IMR-90 (cell line): ENCODE data around the gene INSYN1. TPM values are rescaled to one million over a fixed set of nuclear protein-coding genes. Genes with fewer than 3 reads are reported as not detected.

Experiments
- ATAC-seq: fragments of 200-7000 bp; cut with Tn5 transposase; 2 replicates; pipeline ENCODE4 v1.9.1; 2020; ENCODE audit warnings: low read depth, mild to moderate bottlenecking, moderate library complexity
- BruUV-seq: library from RNA; stranded (reverse); fragments of 400-500 nt; replicated peaks from 2 replicates; lab custom pipeline; 2021; lab: Mats Ljungman, UMichigan
- CTCF ChIA-PET: fragments of 300-600 bp; formaldehyde crosslinking; extraction: SDS; loops from one replicate; lab custom pipeline; 2021; ENCODE audit warnings: antibody characterized with exemption; lab: Yijun Ruan, JAX
- POLR2A ChIA-PET: fragments of 300-600 bp; sonication (Branson Sonifier 250); formaldehyde crosslinking; loops from one replicate; lab custom pipeline; 2022; ENCODE audit warnings: antibody characterized with exemption; ENCODE audit not compliant: unreplicated experiment; lab: Charles Lee
- DNase-seq: peaks from one replicate; pipeline ENCODE4 v3.0.0; 2013
- H2AFZ ChIP-seq: replicated peaks from 2 replicates; pipeline ENCODE3; 2013; ENCODE audit warnings: low read length, mild to moderate bottlenecking; ENCODE audit not compliant: poor library complexity
- H2AK5ac ChIP-seq: 2 replicates; pipeline ENCODE4 v1.6.1; 2013; ENCODE audit warnings: low read depth, low read length, inconsistent platforms
- H2AK9ac ChIP-seq: replicated peaks from 2 replicates; pipeline ENCODE3; 2013; ENCODE audit warnings: mild to moderate bottlenecking, low read depth, low read length, moderate library complexity; ENCODE audit not compliant: poor library complexity
- H2BK120ac ChIP-seq: 2 replicates; pipeline ENCODE4 v1.6.1; 2013; ENCODE audit warnings: low read depth, low read length, inconsistent platforms
- H2BK15ac ChIP-seq: 3 replicates; pipeline ENCODE4 v1.6.1; 2013; ENCODE audit warnings: low read depth, low read length, inconsistent platforms
- H2BK20ac ChIP-seq: 2 replicates; pipeline ENCODE4 v1.6.1; 2013; ENCODE audit warnings: low read depth, mild to moderate bottlenecking, inconsistent platforms, low read length, moderate library complexity
- H2BK5ac ChIP-seq: 2 replicates; pipeline ENCODE4 v1.6.1; 2013; ENCODE audit warnings: mild to moderate bottlenecking, low read depth, low read length, inconsistent platforms; ENCODE audit not compliant: poor library complexity, severe bottlenecking
- H3K14ac ChIP-seq: replicated peaks from 2 replicates; pipeline ENCODE4 v1.6.1; 2013; ENCODE audit warnings: low read depth, low read length, inconsistent platforms
- H3K18ac ChIP-seq: 2 replicates; pipeline ENCODE4 v1.6.1; 2013; ENCODE audit warnings: low read depth, low read length, control low read depth
- H3K23ac ChIP-seq: 2 replicates; pipeline ENCODE4 v1.6.1; 2013; ENCODE audit warnings: low read depth, low read length, inconsistent platforms
- H3K27ac ChIP-seq: 2 replicates; pipeline ENCODE4 v1.5.1; 2013; ENCODE audit warnings: mild to moderate bottlenecking, control low read depth, low read length; ENCODE audit not compliant: insufficient read depth
- H3K27me3 ChIP-seq: 2 replicates; pipeline ENCODE4 v1.6.1; 2013; ENCODE audit warnings: low read length; ENCODE audit not compliant: control insufficient read depth, insufficient read depth
- H3K36me3 ChIP-seq: 2 replicates; pipeline ENCODE4 v1.6.1; 2013; ENCODE audit warnings: low read length, mixed read lengths; ENCODE audit not compliant: control insufficient read depth, insufficient read depth
- H3K4ac ChIP-seq: 2 replicates; pipeline ENCODE4 v1.6.1; 2013; ENCODE audit warnings: low read depth, low read length, inconsistent platforms
- H3K4me1 ChIP-seq: 2 replicates; pipeline ENCODE4 v1.6.1; 2013; ENCODE audit warnings: low read length, mixed read lengths; ENCODE audit not compliant: control insufficient read depth, insufficient read depth
- H3K4me2 ChIP-seq: 2 replicates; pipeline ENCODE4 v1.6.1; 2013; ENCODE audit warnings: low read depth, mild to moderate bottlenecking, control low read depth, low read length, moderate library complexity
- H3K4me3 ChIP-seq: 2 replicates; pipeline ENCODE4 v1.5.1; 2013; ENCODE audit warnings: low read depth, mild to moderate bottlenecking, control low read depth, low read length, moderate library complexity; ENCODE audit not compliant: insufficient read depth
- H3K56ac ChIP-seq: 2 replicates; pipeline ENCODE4 v1.6.1; 2013; ENCODE audit warnings: low read length, inconsistent platforms; ENCODE audit not compliant: insufficient read depth; ENCODE audit errors: extremely low read depth
- H3K79me1 ChIP-seq, 2 experiments: 2 replicates each; pipeline ENCODE4 v1.6.1; 2013; ENCODE audit warnings: low read length in 2 of 2, inconsistent platforms in 1 of 2, low read depth in 1 of 2
- H3K9ac ChIP-seq: 2 replicates; pipeline ENCODE4 v1.6.1; 2013; ENCODE audit warnings: low read depth, low read length, control low read depth
- H3K9me1 ChIP-seq: 2 replicates; pipeline ENCODE4 v1.6.1; 2013; ENCODE audit warnings: low read length, inconsistent platforms; ENCODE audit not compliant: insufficient read depth
- H3K9me3 ChIP-seq: 2 replicates; pipeline ENCODE4 v1.6.1; 2013; ENCODE audit warnings: low read length; ENCODE audit not compliant: control insufficient read depth, insufficient read depth
- H4K20me1 ChIP-seq: 2 replicates; pipeline ENCODE4 v1.6.1; 2013; ENCODE audit warnings: low read length, inconsistent platforms; ENCODE audit not compliant: insufficient read depth
- H4K5ac ChIP-seq: 2 replicates; pipeline ENCODE4 v1.6.1; 2013; ENCODE audit warnings: mild to moderate bottlenecking, low read depth, low read length, control low read depth
- H4K8ac ChIP-seq, 2 experiments: 2 replicates each; pipeline ENCODE4 v1.6.1; 2013; ENCODE audit warnings: low read depth in 2 of 2, low read length in 2 of 2, control low read depth in 1 of 2, inconsistent platforms in 1 of 2
- H4K91ac ChIP-seq: 2 replicates; pipeline ENCODE4 v1.6.1; 2013; ENCODE audit warnings: low read depth, low read length, inconsistent platforms; ENCODE audit not compliant: insufficient read depth
- BHLHE40 ChIP-seq: fragments of 150-350 bp; IDR thresholded peaks from 2 replicates; pipeline ENCODE4 v1.6.1; 2016; ENCODE audit warnings: mild to moderate bottlenecking, low read depth, low read length
- CEBPB ChIP-seq: IDR thresholded peaks from 2 replicates; pipeline ENCODE4 v1.6.1; 2012; ENCODE audit warnings: low read depth, low read length, improper control_type of control experiment
- CHD1 ChIP-seq: IDR thresholded peaks from 2 replicates; pipeline ENCODE4 v1.6.1; 2012; ENCODE audit warnings: low read depth, low read length, improper control_type of control experiment
- CTCF ChIP-seq: conservative IDR thresholded peaks from 2 replicates; pipeline ENCODE4 v1.5.1; 2012; ENCODE audit warnings: mild to moderate bottlenecking, low read depth, low read length, improper control_type of control experiment
- FOS ChIP-seq: fragments of 150-350 bp; IDR thresholded peaks from 2 replicates; pipeline ENCODE4 v1.6.1; 2016; ENCODE audit warnings: low read depth, low read length
- MAFK ChIP-seq: IDR thresholded peaks from 2 replicates; pipeline ENCODE4 v1.6.1; 2012; ENCODE audit warnings: low read depth, low read length, improper control_type of control experiment
- MAZ ChIP-seq: IDR thresholded peaks from 2 replicates; pipeline ENCODE4 v1.6.1; 2012; ENCODE audit warnings: low read depth, mild to moderate bottlenecking, low read length, improper control_type of control experiment, moderate library complexity, borderline replicate concordance
- MXI1 ChIP-seq: IDR thresholded peaks from 2 replicates; pipeline ENCODE4 v1.6.1; 2012; ENCODE audit warnings: low read depth, mild to moderate bottlenecking, low read length, moderate library complexity, borderline replicate concordance
- NFE2L2 ChIP-seq: fragments of 150-350 bp; IDR thresholded peaks from 2 replicates; pipeline ENCODE4 v1.6.1; 2016; ENCODE audit warnings: low read depth, mild to moderate bottlenecking, low read length
- POLR2A ChIP-seq: IDR thresholded peaks from 2 replicates; pipeline ENCODE4 v1.6.1; 2012; ENCODE audit warnings: mild to moderate bottlenecking, low read depth, low read length
- RAD21 ChIP-seq: IDR thresholded peaks from 2 replicates; pipeline ENCODE4 v1.6.1; 2012; ENCODE audit warnings: low read length, improper control_type of control experiment
- RCOR1 ChIP-seq: IDR thresholded peaks from 2 replicates; pipeline ENCODE4 v1.6.1; 2012; ENCODE audit warnings: mild to moderate bottlenecking, low read length, improper control_type of control experiment; ENCODE audit not compliant: insufficient replicate concordance
- RFX5 ChIP-seq: IDR thresholded peaks from 2 replicates; pipeline ENCODE4 v1.8.0; 2012; ENCODE audit warnings: low read depth, mild to moderate bottlenecking, low read length, moderate library complexity
- SMC3 ChIP-seq: fragments of 150-350 bp; IDR thresholded peaks from 2 replicates; pipeline ENCODE4 v1.6.1; 2016; ENCODE audit warnings: low read depth, mild to moderate bottlenecking, antibody characterized with exemption, low read length, moderate library complexity
- WGBS, 2 experiments: methylation state at CpG; one replicate each; pipeline versions ENCODE4 v1.1.5 to v1.1.7; 2013; ENCODE audit warnings: missing lambda C conversion rate in 2 of 2; ENCODE audit not compliant: insufficient read length in 1 of 2; ENCODE audit errors: extremely low coverage in 2 of 2; 5-methylcytosine and 5-hydroxymethylcytosine counted together
- dilution Hi-C: fragments of 300-500 bp; cut with HindIII; formaldehyde crosslinking; loops from one replicate; pipeline ENCODE4 v1.14.3; 2018; ENCODE audit warnings: low sequenced_read_pairs; ENCODE audit not compliant: unreplicated experiment
- in situ Hi-C: fragments of 300-500 bp; cut with MboI; formaldehyde crosslinking; loops from 3 replicates; pipeline ENCODE4 v1.14.3; 2019; ENCODE audit warnings: low sequenced_read_pairs, inconsistent platforms, mixed read lengths
- intact Hi-C: fragments of 100-400 bp; cut with micrococcal nuclease; formaldehyde crosslinking; loops from 2 replicates; pipeline ENCODE4 v1.10.0; 2022
- polyA plus RNA-seq, 3 experiments: library from polyadenylated mRNA; depleted of rRNA; stranded (reverse); fragments of >200 nt; gene quantifications; 2 replicates each; pipeline ENCODE4 v1.2.3, GENCODE V29; 2012; ENCODE audit warnings: low replicate concordance in 1 of 3
- total RNA-seq: library from RNA; depleted of rRNA; stranded (reverse); fragments of >200 nt; gene quantifications from 2 replicates; pipeline ENCODE4 v1.2.3, GENCODE V29; 2012
- TF ChIP-seq, protein P1 (sequence below): fragments of 150-350 bp; IDR thresholded peaks from 2 replicates; pipeline ENCODE4 v1.6.1; 2017; ENCODE audit warnings: mild to moderate bottlenecking, antibody characterized with exemption, low read length, low read depth

The INSYN1 gene
- total and polyA plus RNA-seq, 2 of the 4 experiments (the other 2 are of a cell fraction) = 0.18 to 0.34 TPM

- peaks cover 10% of the 10 kb centered on the region for H3K4me1 ChIP-seq
- no peak overlapping the region for H3K4me2 ChIP-seq
- WGBS, 2 experiments = 72% methylated on average over 4 of the region's 13 CpGs; no CpG with 5 or more reads in 1 of the 2 experiments
- in situ Hi-C loops (loop anchor here (10.0 kb wide), 1 partner anchor 395 kb away; no protein-coding TSS in a partner anchor), intact Hi-C loops (loop anchor here (2.0 to 5.0 kb wide), 4 partner anchors 23 to 418 kb away; no protein-coding TSS in a partner anchor), dilution Hi-C loops (no loop called here)
- H2AK5ac ChIP-seq = no peak overlapping the region
- DNase-seq (peak; percentile 75), ATAC-seq (peak; percentile 70)
- H4K91ac ChIP-seq = no peak overlapping the region
- H3K9me3 ChIP-seq = no peaks in the 10 kb centered on the region
- H2AFZ ChIP-seq = no peak overlapping the region
- no peaks in the 10 kb centered on the region for H3K27me3 ChIP-seq
- H4K8ac ChIP-seq = no peak overlapping the region
- no peak overlapping the region for H3K9ac ChIP-seq
- no peak overlapping the region for H2BK5ac ChIP-seq
- POLR2A ChIA-PET = no interaction called here
- H3K4me3 ChIP-seq = no peak overlapping the region
- H3K9me1 ChIP-seq = peaks cover 14% of the 10 kb centered on the region
- H2BK15ac ChIP-seq = no peak overlapping the region
- H3K79me1 ChIP-seq = peaks cover 30 to 85% of the 10 kb centered on the region in 2 experiments
- H3K18ac ChIP-seq = no peak overlapping the region
- no peak overlapping the region for H3K4ac ChIP-seq
- no peak overlapping the region for H3K27ac ChIP-seq
- H2BK120ac ChIP-seq = no peak overlapping the region
- H4K20me1 ChIP-seq = peaks cover 83% of the 10 kb centered on the region
- no peak overlapping the region for H2BK20ac ChIP-seq
- H2AK9ac ChIP-seq = no peak overlapping the region
- no peak overlapping the region for H3K14ac ChIP-seq
- H3K36me3 ChIP-seq = peaks cover 27% of the 10 kb centered on the region
- no TSS peak for BruUV-seq
- no peak overlapping the region for H3K23ac ChIP-seq
- H3K56ac ChIP-seq = no peak overlapping the region
- no peak overlapping the region for H4K5ac ChIP-seq
- CTCF ChIA-PET = interaction anchor here (0.6 to 2.1 kb wide), 14 partner anchors 9 to 121 kb away, joined by 3 to 13 read pairs (median 3); partner anchors contain the start of gene NPTN
- TF ChIP-seq POLR2A (peak; percentile 34; the same call in 1 of the 2 replicates), BHLHE40 (no peak), MAFK (no peak), RCOR1 (no peak), CEBPB (no peak), CHD1 (no peak), RAD21 (peak; percentile 99), FOS (no peak), MAZ (no peak; the same call in 1 of the 2 replicates), SMC3 (peak; percentile 96), NFE2L2 (no peak), CTCF (peak; percentile 97), RFX5 (no peak), MXI1 (no peak)
- TF ChIP-seq, protein P1, sequence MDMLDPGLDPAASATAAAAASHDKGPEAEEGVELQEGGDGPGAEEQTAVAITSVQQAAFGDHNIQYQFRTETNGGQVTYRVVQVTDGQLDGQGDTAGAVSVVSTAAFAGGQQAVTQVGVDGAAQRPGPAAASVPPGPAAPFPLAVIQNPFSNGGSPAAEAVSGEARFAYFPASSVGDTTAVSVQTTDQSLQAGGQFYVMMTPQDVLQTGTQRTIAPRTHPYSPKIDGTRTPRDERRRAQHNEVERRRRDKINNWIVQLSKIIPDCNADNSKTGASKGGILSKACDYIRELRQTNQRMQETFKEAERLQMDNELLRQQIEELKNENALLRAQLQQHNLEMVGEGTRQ = no peak
These were observed 52.9 kb downstream of the INSYN1 start for GRCh38 chr15:73700041-73700842.
